Activated CD8-positive, alpha-beta memory T cell treated with anti-CD3 and anti-CD28 coated beads, Interleukin-2, amount 50 U/mL, for 4 hours (primary cell): ENCODE measurements around the gene TEAD2.
"Not testable (repeated sequence)": the region's sequence is repeated elsewhere in the genome, so short reads cannot be mapped to it uniquely, and the experiment has no call there.

Experiments
- DNase-seq: peaks from one replicate; pipeline ENCODE4 v3.0.0-alpha.2; 2020

TEAD2 gene

DNA sequence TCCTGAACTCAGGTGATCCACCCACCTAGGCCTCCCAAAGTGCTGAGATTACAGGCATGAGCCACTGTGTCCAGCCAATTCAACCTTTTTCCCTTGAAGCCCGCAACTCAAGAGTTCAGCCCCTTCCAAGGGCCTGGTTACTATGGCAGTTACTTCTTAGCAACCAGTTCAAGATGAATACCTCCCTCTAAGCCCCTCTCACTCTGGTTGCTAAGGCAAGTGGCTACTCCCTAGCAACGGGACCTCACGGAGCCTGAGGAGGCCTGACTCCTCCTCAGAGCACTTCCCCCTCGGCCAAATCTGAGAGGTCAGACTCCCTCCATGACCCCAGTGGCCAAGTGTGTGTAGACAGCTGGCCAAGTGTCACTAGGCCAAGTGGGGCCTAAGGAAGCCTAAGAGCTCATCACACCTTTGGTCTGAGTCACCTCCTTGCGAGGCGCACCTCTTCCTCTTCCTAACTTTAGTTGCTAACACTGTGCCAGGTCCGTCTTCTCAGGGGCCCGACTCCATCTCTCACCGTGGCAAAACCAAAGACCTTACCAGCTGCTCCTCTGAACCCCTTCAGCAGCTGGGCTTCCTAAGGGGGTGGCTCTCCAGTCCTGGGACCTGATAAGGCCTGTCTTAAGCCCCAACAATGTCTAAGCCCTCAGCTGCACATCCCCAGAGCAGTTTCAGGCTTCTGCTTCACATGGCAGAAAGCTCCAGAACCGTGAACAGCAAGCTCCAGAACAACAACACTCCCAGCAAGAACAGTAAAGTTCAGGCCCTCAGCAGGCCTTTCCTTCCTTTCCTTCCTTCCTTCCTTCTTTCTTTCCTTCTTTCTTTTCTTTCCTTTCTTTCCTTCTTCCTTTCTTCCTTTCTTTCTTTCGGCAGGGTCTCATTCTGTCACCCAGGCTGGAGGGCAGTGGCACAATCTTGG, 17.5 kb downstream of the TEAD2 start:
- DNase-seq = no peak

DNA sequence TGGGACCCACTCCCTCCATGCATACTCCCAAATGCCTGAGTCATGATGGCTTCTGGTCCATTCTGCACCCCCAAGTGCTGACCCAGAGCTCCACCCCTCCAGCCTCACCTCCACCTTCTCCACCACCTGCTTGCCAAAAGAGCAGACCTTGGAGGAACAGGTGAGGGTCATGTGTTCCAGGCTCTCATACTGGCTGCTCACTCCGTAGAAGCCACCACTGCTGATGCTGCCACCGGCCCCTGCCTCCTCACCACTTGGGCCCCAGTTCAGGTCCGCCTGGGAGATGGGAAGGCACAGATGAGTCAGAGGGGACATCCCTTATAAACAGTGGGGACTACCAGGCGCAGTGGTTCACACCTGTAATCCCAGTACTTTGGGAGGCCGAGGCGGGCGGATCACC, 19.1 kb downstream of the TEAD2 start:
- DNase-seq = no peak

DNA sequence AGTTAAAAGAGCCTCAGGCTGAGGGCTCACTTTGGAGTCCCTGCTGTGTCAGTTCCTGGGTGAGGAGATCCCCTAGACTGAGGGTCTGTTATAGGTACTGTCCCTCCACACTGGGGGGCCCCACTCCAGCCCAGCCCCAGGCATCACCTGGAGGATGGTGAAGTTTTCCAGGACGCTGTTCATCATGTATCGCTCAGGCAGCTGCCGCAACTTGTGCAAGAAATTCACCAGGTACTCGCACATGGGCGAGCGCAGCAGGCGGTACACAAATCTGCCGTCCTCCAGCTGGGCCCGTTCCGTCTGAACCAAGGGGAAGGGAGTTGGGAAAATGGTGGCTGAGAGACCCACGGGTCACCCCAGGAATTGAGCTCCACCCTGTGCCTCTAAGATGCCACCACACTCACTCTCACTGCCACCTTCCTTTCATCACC, 19.9 kb downstream of the TEAD2 start:
- DNase-seq = no peak

DNA sequence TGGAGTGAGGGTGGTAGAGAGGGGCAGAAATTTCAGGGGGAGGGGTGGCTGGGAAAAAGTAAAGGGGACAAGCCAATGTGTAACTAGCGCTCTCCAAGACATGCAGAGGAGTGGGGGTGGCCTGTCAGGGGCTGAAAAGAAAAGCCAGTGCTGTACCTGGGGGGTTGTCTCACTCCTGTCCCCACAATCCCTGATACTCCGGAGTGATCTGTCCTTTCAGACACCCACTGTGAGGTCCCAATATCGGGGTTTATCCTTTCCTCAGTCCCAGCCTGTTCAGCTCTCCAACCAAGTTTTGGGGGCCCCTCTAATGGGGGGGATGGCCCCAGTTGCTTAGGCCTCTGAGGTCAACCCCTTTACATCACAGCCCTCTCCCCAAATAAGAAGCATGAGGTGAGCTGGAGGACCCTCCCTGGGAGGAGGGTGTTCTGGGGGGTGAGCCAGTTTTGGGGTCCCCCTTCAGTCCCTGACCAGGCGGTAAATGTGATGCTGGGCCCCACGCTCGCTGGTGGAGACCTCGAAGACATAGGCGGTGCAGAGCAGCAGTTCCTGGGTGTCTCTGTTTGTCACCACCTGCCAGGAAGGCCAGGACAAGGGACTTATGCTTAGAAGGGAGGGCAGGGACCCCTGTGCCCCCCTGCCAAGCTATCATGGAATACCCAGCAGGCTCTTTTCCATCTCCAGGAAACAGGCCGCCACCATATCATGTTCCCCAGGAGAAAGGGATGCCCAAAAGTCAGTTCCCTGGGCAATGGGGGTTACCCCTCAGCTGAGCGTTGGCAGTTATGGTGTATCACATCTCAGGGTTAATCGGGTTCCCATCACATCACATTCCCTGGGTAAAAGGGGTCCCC, 21.1 kb downstream of the TEAD2 start:
- DNase-seq = no peak

DNA sequence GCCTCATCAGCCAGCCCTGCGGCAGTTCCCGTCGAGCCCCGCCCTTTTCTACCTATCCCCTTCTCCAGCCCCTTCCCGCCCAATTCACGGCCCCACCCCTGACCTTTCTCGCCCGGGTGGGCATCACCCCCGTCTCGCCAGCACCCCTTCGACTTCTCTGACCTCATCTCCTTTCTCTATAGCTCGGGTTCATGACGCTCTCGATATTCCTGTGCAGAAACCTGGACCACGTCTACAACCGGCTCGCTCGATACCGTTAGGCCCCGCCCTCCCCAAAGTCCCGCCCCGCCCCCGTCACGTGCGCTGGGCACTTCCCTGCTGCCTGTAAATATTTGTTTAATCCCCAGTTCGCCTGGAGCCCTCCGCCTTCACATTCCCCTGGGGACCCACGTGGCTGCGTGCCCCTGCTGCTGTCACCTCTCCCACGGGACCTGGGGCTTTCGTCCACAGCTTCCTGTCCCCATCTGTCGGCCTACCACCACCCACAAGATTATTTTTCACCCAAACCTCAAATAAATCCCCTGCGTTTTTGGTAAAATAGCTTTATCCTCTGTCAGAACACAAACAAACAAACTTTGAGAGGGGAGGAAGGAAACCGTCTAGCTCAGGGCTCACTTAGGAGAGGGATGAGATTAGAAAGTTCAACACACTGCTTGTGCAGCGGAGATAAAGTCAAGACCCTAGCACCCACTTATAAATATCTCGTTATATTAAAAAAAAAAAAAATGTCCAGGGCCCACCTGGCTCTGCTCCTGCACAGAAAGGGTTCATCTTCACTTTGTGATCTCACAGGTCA, 21.9 kb downstream of the TEAD2 start:
- DNase-seq = no peak

DNA sequence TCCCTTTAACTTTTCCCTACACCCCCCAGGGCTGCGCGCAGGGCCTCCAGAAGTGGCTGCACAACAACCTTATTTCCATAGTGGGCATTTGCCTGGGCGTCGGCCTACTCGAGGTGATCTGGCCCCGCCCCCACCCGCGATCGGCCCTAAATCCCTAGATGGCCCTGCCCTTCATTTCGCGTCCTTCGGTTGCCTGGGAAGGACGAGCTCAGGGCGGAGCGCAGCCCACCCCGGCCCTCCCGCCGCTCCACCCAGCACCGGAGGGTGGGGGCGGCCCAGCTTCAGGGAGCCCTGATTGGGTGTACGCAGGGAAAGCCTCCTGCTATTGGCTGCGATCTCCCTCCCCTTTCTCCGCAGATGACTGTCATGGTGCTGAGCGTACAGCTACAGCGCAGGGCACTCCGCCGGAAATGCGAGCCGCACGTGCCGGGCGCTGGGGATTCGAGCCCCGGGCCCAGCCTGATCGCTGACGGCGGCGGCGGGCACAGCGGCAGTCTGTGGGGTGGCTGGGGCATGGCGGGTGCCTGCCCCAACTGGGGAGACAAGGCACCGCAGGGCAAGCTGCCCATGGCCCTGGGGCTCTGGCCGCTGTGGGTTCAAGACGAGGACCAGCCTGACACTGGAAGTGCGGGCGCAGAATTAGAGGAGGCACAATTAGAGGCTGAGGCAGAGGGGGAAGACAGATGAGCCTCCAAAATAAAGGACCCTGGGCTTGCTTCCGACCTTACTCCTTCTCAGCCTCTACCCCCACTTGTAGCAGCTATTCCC, 22.7 kb downstream of the TEAD2 start:
- no peak for DNase-seq

DNA sequence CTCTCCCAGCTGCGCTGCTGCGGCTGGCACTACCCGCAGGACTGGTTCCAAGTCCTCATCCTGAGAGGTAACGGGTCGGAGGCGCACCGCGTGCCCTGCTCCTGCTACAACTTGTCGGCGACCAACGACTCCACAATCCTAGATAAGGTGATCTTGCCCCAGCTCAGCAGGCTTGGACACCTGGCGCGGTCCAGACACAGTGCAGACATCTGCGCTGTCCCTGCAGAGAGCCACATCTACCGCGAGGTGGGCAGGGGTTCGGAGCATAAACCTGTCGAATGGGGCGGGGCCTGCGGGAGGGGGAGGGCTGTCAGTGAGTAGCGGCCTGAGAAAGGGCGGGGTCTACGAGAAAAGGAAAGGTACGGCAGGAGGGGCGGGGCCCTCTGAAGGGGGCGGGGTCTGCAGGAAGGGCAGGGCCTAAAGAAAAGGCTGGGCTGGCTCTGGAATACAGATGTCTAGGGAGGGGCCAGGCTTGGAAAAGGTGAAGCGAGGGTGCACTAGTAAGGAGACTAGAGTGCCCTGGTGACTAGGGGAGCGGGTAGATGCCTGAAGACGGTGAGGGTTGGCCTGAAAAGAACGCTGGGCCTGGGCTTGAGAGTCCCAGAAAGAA, 23.4 kb downstream of the TEAD2 start:
- no peak for DNase-seq

DNA sequence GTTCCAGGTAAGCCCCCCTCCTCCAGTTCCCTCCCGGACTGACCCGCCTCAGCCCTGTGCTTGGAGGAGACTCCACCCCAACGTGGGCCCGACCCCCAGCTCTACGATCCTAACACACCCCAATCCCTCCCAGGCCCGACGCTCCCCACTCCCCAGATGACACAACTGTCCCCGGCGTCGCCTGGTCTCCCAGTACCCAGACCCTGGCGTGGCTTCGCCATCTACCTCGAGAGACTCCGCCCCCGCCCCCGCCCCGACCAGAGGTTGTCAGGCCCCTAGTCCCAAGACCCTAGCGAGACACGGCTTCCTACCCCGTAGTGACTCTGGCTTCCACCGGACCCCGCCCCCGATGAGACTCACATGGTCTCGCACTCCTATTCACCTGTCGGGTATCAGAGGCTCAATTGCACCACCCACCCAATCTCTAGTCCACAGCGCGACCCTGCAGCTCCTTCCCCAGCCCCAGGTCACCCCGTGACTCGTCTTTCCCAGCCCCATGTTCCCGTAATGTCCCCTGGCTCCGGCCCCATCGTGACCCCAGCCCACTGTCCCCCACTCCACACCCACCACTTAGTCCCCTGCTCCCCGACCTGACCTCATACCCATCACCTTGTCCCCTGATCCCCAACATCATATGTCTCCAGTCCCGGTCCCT, 24.1 kb downstream of the TEAD2 start:
- DNase-seq = no peak

DNA sequence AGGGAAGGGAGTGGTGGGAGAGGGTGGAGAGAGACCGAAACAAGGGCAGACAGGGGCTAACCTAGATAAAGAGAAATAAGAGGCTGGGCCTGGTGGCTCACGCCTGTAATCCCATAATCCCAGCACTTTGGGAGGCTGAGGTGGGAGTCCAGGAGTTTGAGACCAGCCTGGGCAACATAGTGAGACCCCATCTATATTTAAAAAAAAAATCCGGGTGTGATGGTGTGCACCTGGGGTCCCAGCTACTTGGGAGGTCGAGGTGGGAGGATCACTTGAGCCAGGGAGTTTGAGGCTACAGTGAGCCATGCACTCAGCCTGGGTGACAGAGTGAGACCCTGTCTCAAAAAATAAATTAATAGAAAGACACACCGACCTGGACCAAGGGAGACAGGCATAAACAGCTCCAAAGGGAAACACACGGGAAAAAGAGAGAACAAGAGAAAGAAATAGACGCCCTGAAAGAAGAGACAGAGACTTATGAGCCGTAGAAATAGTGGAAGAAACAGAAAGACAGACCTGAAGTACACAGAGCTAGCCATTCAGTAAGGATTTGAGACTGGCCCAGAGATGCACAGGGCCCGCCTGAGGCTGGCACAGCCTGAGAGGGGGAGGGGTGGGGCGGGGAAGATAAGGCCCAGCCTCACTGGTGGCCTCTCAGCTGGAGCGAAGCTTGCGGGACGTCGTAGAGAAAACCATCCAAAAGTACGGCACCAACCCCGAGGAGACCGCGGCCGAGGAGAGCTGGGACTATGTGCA, 24.8 kb downstream of the TEAD2 start:
- no peak for DNase-seq

DNA sequence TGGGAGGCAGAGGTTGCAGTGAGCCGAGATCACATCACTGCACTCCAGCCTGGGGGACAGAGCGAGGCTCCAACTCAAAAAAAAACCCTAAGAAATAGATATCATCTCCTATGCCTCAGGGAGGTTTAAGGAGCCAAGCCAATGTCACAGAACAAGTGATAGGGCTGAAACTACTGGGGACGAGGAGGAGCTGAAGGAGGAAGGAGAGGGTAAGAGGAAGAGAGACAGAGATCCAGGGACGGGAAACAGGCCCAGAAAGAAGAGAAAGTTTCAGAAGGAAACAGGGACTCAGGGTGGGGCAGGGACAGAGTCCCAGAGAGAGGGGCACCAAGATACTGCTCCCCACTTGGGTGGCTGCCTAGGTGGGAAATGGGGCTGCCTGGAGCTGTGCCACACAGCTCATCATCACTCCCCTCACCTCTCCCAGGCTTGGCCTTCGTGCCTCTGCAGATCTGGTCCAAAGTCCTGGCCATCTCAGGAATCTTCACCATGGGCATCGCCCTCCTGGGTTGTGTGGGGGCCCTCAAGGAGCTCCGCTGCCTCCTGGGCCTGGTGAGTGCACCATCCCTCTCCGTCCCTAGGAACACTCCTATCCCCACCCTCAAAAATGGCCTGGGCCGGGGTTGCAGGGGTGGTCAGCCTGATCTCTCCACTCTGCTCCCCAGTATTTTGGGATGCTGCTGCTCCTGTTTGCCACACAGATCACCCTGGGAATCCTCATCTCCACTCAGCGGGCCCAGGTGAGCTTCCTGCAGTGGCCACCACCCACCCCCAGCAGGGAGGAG, 25.5 kb downstream of the TEAD2 start:
- no peak for DNase-seq

DNA sequence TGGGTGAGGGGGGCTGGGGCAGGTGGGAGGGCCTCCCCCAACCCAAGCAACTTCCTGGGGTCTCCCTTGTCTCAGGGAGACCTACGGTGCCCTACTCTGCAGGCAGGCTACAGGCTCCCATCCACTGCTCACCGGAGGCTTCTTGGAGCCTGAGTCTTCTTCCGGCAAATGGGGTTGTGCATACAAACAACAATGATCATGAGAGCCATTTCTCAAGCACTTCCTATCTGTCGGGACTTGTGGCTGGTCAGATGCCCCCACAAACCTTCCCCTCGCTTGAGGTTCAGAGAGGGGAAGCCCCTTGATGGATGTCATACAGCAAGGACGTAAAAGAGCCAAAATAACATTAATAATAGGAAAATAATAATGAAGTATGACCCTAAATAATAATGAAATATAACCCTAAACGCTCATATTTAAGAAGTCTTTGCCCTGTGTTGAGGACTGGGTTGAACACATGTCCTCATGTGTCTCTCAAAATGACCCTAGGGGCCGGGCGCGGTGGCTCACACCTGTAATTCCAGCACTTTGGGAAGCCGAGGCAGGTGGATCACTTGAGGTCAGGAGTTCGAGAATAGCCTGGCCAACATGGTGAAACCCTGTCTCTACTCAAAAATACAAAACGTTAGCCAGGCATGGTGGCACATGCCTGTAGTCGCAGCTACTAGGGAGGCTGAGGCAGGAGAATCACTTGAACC, 26.3 kb downstream of the TEAD2 start:
- DNase-seq = no peak

DNA sequence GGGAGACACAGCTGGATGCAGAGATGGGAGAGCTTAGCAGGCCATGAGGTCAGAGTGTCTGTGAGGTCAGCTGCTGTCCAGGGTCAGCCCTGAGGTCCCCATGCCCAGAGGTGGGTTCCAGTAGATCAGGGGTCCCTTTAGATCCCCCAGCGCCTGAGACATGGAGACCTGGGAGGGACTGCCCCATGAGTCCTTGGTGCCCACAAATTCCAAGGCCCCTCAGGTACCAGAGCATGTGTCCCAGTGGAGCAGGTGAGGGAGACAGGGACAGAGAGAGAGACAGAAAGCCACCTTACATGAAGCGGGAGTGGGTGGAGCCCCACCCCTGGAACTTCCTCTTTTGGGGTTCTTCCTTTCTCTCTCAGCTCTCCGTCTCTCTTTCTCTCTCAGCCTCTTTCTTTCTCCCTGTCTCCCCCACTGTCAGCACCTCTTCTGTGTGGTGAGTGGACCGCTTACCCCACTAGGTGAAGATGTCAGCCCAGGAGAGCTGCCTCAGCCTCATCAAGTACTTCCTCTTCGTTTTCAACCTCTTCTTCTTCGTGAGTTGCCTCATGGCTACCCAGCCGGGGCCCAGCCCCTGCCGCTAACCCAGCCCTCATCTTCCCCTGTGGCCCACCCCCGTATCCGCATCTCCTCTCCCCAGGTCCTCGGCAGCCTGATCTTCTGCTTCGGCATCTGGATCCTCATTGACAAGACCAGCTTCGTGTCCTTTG, 27.0 kb downstream of the TEAD2 start, which contains the start of gene CD37:
CD37 (plus strand) TSS at position 336 of the 713 bp plus-strand sequence; CDS start at position 471, 135 bp downstream.
- peak; percentile 53 for DNase-seq

DNA sequence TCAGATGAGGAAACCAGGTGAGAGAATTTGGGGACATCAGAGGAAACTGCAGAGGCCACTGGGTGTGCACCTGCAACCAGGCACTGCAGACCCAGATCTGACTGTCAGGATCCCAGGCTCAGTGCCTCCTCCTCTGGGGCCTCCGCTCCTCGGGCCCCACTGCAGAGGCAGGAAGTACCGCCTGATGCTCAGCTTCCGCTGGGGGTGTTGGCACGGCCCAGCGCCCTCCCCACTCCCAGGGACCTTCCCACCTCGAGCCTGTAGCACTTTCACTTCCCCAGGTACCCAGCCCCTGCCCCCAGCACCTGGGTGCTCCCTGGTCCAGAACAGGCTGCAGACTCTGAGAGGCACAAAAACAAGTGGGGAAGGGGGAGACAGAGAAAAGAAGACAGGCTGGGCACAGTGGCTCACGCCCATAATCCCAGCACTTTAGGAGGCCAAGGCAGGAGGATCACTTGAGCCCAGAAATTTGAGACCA, 28.4 kb downstream of the TEAD2 start:
- DNase-seq = peak; percentile 70

DNA sequence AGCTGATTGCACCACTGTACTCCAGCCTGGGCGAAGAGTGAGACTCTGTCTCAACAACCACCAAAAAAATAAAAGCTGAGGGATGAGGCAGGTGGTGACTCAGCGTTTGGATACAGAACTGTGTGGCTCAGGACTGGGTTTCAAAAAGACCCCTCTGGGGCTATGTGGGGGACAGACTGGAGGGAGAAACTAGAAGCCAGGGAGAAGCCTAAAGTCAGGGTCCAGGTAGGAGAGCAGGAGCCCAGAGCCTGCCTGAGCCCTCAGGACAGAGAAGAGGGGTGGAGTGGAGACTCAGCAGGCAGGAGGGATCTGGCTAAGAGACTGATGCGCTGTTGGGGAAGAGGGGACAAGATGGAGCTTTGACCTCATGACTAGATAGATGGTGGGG, 28.8 kb downstream of the TEAD2 start:
- DNase-seq = no peak

DNA sequence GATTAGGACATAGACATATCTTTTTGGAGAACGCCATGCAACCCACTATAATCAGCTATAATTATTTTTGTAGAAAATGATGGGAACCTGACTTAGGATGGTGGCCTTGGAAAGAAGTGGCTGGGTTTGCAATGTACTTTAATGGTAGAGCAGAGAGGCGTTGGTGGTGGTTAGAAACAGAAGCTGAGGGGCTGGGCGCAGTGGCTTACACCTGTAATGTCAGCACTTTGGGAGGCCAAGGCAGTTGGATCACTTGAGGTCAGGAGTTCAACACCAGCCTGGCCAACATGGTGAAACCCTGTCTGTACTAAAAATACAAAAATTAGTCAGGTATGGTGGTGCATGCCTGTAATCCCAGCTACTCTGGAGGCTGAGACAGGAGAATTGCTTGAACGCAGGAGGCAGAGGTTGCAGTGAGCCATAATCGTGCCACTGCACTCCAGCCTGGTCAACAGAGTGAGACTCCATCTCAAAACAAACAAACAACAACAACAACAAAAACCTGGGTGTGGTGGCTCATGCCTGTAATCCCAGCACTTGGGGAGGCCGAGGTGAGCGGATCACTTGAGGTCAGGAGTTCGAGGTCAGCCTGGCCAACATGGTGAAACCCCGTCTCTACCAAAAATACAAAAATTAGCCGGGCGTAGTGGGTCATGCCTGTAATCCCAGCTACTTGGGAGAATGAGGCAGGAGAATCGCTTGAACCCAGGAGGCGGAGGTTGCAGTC, 29.4 kb downstream of the TEAD2 start:
- DNase-seq = not testable (repeated sequence)

DNA sequence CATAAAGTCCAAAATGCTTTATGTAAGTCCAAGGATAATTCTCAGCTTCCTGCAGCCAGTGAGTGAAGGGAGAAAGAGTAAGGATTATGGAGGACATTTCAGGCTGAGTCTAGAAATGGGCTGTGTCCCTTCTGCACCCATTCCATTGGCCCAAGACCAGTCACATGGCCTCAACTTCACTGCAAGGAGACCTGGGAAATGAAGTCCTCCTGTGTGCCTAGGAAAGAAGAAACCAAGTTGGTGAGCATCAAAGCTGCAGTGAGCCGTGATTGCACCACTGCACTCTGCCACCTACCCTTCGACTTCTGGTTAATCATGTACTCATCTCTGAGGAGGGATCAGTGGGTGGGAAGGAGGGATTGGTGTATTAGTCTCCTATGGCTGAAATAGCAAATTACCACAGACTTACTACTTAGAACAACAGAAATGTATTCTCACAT, 30.6 kb downstream of the TEAD2 start:
- DNase-seq = peak; percentile 47

DNA sequence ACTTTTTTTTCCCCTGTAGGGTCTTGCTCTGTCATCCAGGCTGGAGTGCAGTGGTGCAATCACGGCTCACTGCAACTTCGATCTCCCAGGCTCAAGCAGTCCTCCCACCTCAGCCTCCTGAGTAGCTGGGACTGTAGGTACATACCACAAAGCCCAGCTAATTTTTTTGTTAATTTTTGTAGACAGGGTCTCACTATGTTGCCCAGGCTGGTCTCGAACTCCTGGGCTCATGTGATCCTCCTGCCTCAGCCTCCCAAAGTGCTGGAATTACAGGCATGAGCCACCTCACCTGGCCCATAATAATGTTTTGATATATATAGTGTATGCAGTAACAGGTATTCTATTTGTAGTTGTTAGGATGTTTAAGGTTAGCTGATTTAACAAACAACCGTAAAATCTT, 31.0 kb downstream of the TEAD2 start:
- not testable (repeated sequence) for DNase-seq
